ENCODE results near the gene HIVEP2. TPM values are rescaled to one million over a fixed set of nuclear protein-coding genes. Genes with fewer than 3 reads are reported as not detected.

HIVEP2 gene
- total and polyA plus RNA-seq, 2 donors (not counting 3 experiments of a cell fraction or from before 2014, with no cell fraction given): 1.3 to 4.7 TPM

- CTCF ChIA-PET: no interaction called here
Observed at GRCh38 chr6:142861711-142862110, 83.3 kb downstream of the HIVEP2 start.

More at GRCh38 chr6:142861711-142862110, 83.3 kb downstream of the HIVEP2 start:
- no peaks in the 10 kb centered on the region for H3K4me1 ChIP-seq (ENCODE audit: control insufficient read depth, extremely low read depth, insufficient read depth, low read length)
- H3K27ac ChIP-seq (ENCODE audit: insufficient read depth, low read depth, low read length): no peak overlapping the region
- no peaks in the 10 kb centered on the region for H3K79me2 ChIP-seq (ENCODE audit: control insufficient read depth, insufficient read depth, low read length)
- no peaks in the 10 kb centered on the region for H3K9me3 ChIP-seq (replicated peaks; ENCODE audit: control insufficient read depth, insufficient read depth, low read length)
- H3K4me2 ChIP-seq (ENCODE audit: insufficient read depth, low read length): no peak overlapping the region
- no peaks in the 10 kb centered on the region for H4K20me1 ChIP-seq (replicated peaks; ENCODE audit: control insufficient read depth, extremely low read depth, insufficient read depth, low read length)
- H2AFZ ChIP-seq (ENCODE audit: low read depth, low read length): no peak overlapping the region
- POLR2A ChIA-PET: no interaction called here
- dilution Hi-C loops (cut with MboI; ENCODE audit: extremely low pct_ligation_motif_present, low sequenced_read_pairs) (no loop called here), intact Hi-C loops (cut with micrococcal nuclease) (no loop called here)
- H3K36me3 ChIP-seq (ENCODE audit: control insufficient read depth in 2 of 2, extremely low read depth in 1 of 2, insufficient read depth in 2 of 2, low read length in 2 of 2): no peaks in the 10 kb centered on the region
- TF ChIP-seq GATA2 (IDR thresholded peaks at IDR 0.05; ENCODE audit: insufficient read depth, insufficient read length, low read depth, low read length): no peak
- TF ChIP-seq JUN (IDR thresholded peaks at IDR 0.05; ENCODE audit: borderline replicate concordance, insufficient read depth, insufficient read length, low read depth): no peak
- no peak for TF ChIP-seq FOS (IDR thresholded peaks at IDR 0.05; ENCODE audit: borderline replicate concordance, insufficient read depth, low read length)
- no peak for TF ChIP-seq MYC (IDR thresholded peaks at IDR 0.05; ENCODE audit: low read depth, low read length)
- TF ChIP-seq CTCF (IDR thresholded peaks at IDR 0.05; ENCODE audit: extremely low read depth in 1 of 2, insufficient read depth in 1 of 2, low read depth in 1 of 2, low read length in 2 of 2): no peak
- no peaks in the 10 kb centered on the region for H3K9me1 ChIP-seq (replicated peaks; ENCODE audit: control insufficient read depth, extremely low read depth, insufficient read depth, low read length)
- FAIRE-seq: no peak
- H3K9ac ChIP-seq (replicated peaks; ENCODE audit: extremely low read depth, insufficient read depth, low read length): no peak overlapping the region
- no peak for DNase-seq (ENCODE audit: low read depth, low spot score)
- H3K4me3 ChIP-seq (replicated peaks in 1 of 3; ENCODE audit: insufficient read depth in 1 of 3, low read depth in 1 of 3, low read length in 3 of 3): no peak overlapping the region
- H3K27me3 ChIP-seq (ENCODE audit: control insufficient read depth in 2 of 2, insufficient read depth in 2 of 2, low read length in 2 of 2): no peaks in the 10 kb centered on the region
- BruUV-seq (replicated peaks): no TSS peak
